ENCODE data around the gene NECAB3. TPM values are rescaled to one million over a fixed set of nuclear protein-coding genes. Genes with fewer than 3 reads are reported as not detected.

NECAB3 gene
- total RNA-seq, 1 donor from 2014 or later = 19.5 TPM

GRCh38 chr20:33688938-33689424 is 14.8 kb upstream of the NECAB3 start:
- H2AFZ ChIP-seq (ENCODE audit: low read depth, low read length) = no peak overlapping the region
- H3K36me3 ChIP-seq (ENCODE audit: insufficient read depth, low read length) = no peaks in the 10 kb centered on the region
- no peak for DNase-seq (ENCODE audit: low read depth)
- H3K4me2 ChIP-seq (ENCODE audit: low read length) = no peak overlapping the region
- Mint-ChIP-seq H3K27me3 (ENCODE audit: low read depth, unreplicated experiment) (peaks cover 3% of the 10 kb centered on the region), H3K9me3 (ENCODE audit: unreplicated experiment) (no peaks in the 10 kb centered on the region), H3K27ac (ENCODE audit: unreplicated experiment) (no peak overlapping the region), H3K4me1 (ENCODE audit: low read depth, unreplicated experiment) (peaks cover 7% of the 10 kb centered on the region), H3K36me3 (ENCODE audit: low read depth, unreplicated experiment) (peaks cover 2% of the 10 kb centered on the region), H3K4me3 (ENCODE audit: unreplicated experiment) (no peak overlapping the region)
- H3K27ac ChIP-seq (ENCODE audit: low read depth, low read length) = no peak overlapping the region
- peaks cover 10% of the 10 kb centered on the region for H3K79me2 ChIP-seq (ENCODE audit: insufficient read depth, low read length)
- peaks cover 22% of the 10 kb centered on the region for H3K4me1 ChIP-seq (ENCODE audit: insufficient read depth, low read length)
- H4K20me1 ChIP-seq (ENCODE audit: insufficient read depth, low read length) = peaks cover 5% of the 10 kb centered on the region
- no peaks in the 10 kb centered on the region for H3K9me3 ChIP-seq (ENCODE audit: insufficient read depth, low read depth, low read length)
- FAIRE-seq = no peak
- no peaks in the 10 kb centered on the region for H3K27me3 ChIP-seq (ENCODE audit: insufficient read depth, low read length)
- TF ChIP-seq CTCF (IDR thresholded peaks at IDR 0.05; ENCODE audit: insufficient read depth, low read depth, low read length) = no peak
- no peak for TF ChIP-seq EZH2 (IDR thresholded peaks at IDR 0.05; ENCODE audit: insufficient read depth, low read length)
- no peak overlapping the region for H3K9ac ChIP-seq (ENCODE audit: low read length)
- no peak overlapping the region for H3K4me3 ChIP-seq (ENCODE audit: insufficient read depth, low read depth, low read length)

GRCh38 chr20:33687993-33688937 is 14.0 kb upstream of the NECAB3 start:
- no peak overlapping the region for H2AFZ ChIP-seq (ENCODE audit: low read depth, low read length)
- no peaks in the 10 kb centered on the region for H3K36me3 ChIP-seq (ENCODE audit: insufficient read depth, low read length)
- peaks cover 7% of the 10 kb centered on the region for H4K20me1 ChIP-seq (ENCODE audit: insufficient read depth, low read length)
- no peaks in the 10 kb centered on the region for H3K27me3 ChIP-seq (ENCODE audit: insufficient read depth, low read length)
- H3K4me2 ChIP-seq (ENCODE audit: low read length) = no peak overlapping the region
- Mint-ChIP-seq H3K9me3 (ENCODE audit: unreplicated experiment) (no peaks in the 10 kb centered on the region), H3K36me3 (ENCODE audit: low read depth, unreplicated experiment) (peaks cover 2% of the 10 kb centered on the region), H3K27me3 (ENCODE audit: low read depth, unreplicated experiment) (peaks cover 3% of the 10 kb centered on the region), H3K27ac (ENCODE audit: unreplicated experiment) (no peak overlapping the region), H3K4me1 (ENCODE audit: low read depth, unreplicated experiment) (peaks cover 7% of the 10 kb centered on the region), H3K4me3 (ENCODE audit: unreplicated experiment) (no peak overlapping the region)
- H3K9ac ChIP-seq (ENCODE audit: low read length) = no peak overlapping the region
- H3K79me2 ChIP-seq (ENCODE audit: insufficient read depth, low read length) = peaks cover 10% of the 10 kb centered on the region
- no peak for DNase-seq (ENCODE audit: low read depth)
- H3K27ac ChIP-seq (ENCODE audit: low read depth, low read length) = no peak overlapping the region
- TF ChIP-seq EZH2 (IDR thresholded peaks at IDR 0.05; ENCODE audit: insufficient read depth, low read length) (no peak), CTCF (IDR thresholded peaks at IDR 0.05; ENCODE audit: insufficient read depth, low read depth, low read length) (no peak)
- no peak for FAIRE-seq
- no peaks in the 10 kb centered on the region for H3K9me3 ChIP-seq (ENCODE audit: insufficient read depth, low read depth, low read length)
- no peak overlapping the region for H3K4me3 ChIP-seq (ENCODE audit: insufficient read depth, low read depth, low read length)
- H3K4me1 ChIP-seq (ENCODE audit: insufficient read depth, low read length) = peaks cover 22% of the 10 kb centered on the region
